BJ (cell line): ENCODE measurements around the gene CACNA1C. TPM values are rescaled to one million over a fixed set of nuclear protein-coding genes. Genes with fewer than 3 reads are reported as not detected.

Experiments used
- CTCF ChIA-PET: fragments of 350-600 bp; formaldehyde crosslinking; extraction: SDS; loops from one replicate; lab custom pipeline; 2021; ENCODE audit warnings: antibody characterized with exemption, inconsistent platforms; lab: Yijun Ruan, JAX
- POLR2A ChIA-PET: fragments of 300-600 bp; sonication (Branson Sonifier 250); formaldehyde crosslinking; extraction: SDS; loops from one replicate; lab custom pipeline; 2021; ENCODE audit warnings: antibody characterized with exemption; lab: Charles Lee
- DNase-seq: peaks from one replicate; pipeline ENCODE4 v3.0.0-alpha.2; 2011; ENCODE audit warnings: low read depth
- H3K27me3 ChIP-seq: 2 replicates; pipeline ENCODE4 v1.6.0; 2011; ENCODE audit warnings: low read length; ENCODE audit not compliant: control insufficient read depth, insufficient read depth
- H3K36me3 ChIP-seq: 2 replicates; pipeline ENCODE4 v1.5.1; 2011; ENCODE audit warnings: low read length; ENCODE audit not compliant: control insufficient read depth, insufficient read depth
- H3K4me3 ChIP-seq: 2 replicates; pipeline ENCODE4 v1.5.1; 2011; ENCODE audit warnings: low read depth, mild to moderate bottlenecking, control low read depth, low read length
- polyA plus RNA-seq: library from polyadenylated mRNA; depleted of rRNA; stranded (reverse); fragments of >200 nt; gene quantifications from 2 replicates; pipeline ENCODE4 v1.2.3, GENCODE V29; 2011
- TF ChIP-seq, protein P1 (sequence below): IDR thresholded peaks from 2 replicates; pipeline ENCODE4 v1.5.1; 2011; ENCODE audit warnings: low read depth, mild to moderate bottlenecking, control low read depth, inconsistent platforms, low read length, moderate library complexity; ENCODE audit not compliant: insufficient read depth

Gene CACNA1C
- polyA plus RNA-seq, 1 experiment: 14.7 TPM

DNA sequence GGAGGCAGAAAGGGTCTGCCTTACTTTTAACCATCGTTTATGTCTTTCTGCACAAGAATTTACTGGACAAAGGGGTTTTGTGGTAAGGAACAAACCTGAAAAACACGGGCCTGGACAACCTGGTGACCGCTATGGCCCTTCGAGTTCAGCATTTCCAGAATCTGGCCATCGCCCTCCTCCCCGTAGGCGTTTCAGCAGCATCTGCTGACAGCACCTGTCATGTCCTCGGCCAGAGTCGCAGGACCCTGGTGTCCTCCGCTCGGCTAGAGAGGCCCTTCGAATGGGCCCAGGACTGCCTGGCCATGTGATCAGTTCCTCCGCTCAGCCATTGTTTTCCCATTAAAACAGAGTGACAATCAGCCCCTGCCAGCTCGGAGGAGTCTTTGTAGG lies 599.2 kb downstream of the CACNA1C start:
- Histone ChIP-seq H3K4me3 (no peak overlapping the region), H3K27me3 (no peaks in the 10 kb centered on the region), H3K36me3 (peaks cover 15% of the 10 kb centered on the region)
- TF ChIP-seq, protein P1, sequence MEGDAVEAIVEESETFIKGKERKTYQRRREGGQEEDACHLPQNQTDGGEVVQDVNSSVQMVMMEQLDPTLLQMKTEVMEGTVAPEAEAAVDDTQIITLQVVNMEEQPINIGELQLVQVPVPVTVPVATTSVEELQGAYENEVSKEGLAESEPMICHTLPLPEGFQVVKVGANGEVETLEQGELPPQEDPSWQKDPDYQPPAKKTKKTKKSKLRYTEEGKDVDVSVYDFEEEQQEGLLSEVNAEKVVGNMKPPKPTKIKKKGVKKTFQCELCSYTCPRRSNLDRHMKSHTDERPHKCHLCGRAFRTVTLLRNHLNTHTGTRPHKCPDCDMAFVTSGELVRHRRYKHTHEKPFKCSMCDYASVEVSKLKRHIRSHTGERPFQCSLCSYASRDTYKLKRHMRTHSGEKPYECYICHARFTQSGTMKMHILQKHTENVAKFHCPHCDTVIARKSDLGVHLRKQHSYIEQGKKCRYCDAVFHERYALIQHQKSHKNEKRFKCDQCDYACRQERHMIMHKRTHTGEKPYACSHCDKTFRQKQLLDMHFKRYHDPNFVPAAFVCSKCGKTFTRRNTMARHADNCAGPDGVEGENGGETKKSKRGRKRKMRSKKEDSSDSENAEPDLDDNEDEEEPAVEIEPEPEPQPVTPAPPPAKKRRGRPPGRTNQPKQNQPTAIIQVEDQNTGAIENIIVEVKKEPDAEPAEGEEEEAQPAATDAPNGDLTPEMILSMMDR: no peak
- POLR2A ChIA-PET: no interaction called here
- CTCF ChIA-PET: interaction anchor here (1.4 kb wide), 1 partner anchor 10 kb away, joined by 5 read pairs; no protein-coding TSS in a partner anchor
- no peak for DNase-seq

GRCh38 chr12:2652401-2653081 lies 599.8 kb downstream of the CACNA1C start:
- no peak for DNase-seq
- peaks cover 15% of the 10 kb centered on the region for H3K36me3 ChIP-seq
- TF ChIP-seq, protein P1: no peak
- ChIA-PET CTCF (interaction anchor here (1.4 kb wide), 1 partner anchor 11 kb away, joined by 5 read pairs; no protein-coding TSS in a partner anchor), POLR2A (no interaction called here)
- no peaks in the 10 kb centered on the region for H3K27me3 ChIP-seq
- no peak overlapping the region for H3K4me3 ChIP-seq

GRCh38 chr12:2653461-2653965 lies 600.7 kb downstream of the CACNA1C start:
- ChIA-PET POLR2A (no interaction called here), CTCF (no interaction called here)
- no peak for DNase-seq
- no peak overlapping the region for H3K4me3 ChIP-seq
- peaks cover 15% of the 10 kb centered on the region for H3K36me3 ChIP-seq
- TF ChIP-seq, protein P1: no peak
- no peaks in the 10 kb centered on the region for H3K27me3 ChIP-seq

DNA sequence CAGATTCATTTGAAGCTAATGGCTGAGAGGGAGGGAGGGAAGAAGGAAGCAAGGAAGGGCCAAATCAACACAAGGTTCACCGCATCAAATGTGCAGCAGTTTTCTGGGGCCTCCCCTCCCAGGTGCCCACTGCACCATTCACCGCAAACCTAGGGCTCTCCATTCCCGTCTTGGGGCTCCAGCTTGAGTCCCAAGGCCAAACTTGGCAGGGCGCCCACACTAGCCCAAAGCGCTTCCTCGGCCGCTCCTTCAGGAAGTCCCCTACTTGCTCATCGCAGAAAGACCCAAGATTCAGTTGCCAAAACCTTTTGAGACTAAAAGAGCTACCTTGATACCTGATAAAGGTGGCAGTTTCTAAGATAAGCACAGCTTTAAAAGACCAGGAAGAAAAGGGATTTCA lies 601.5 kb downstream of the CACNA1C start:
- Histone ChIP-seq H3K4me3 (no peak overlapping the region), H3K27me3 (no peaks in the 10 kb centered on the region), H3K36me3 (peaks cover 16% of the 10 kb centered on the region)
- no peak for DNase-seq
- CTCF ChIA-PET: no interaction called here
- POLR2A ChIA-PET: no interaction called here
- TF ChIP-seq, protein P1: no peak

DNA sequence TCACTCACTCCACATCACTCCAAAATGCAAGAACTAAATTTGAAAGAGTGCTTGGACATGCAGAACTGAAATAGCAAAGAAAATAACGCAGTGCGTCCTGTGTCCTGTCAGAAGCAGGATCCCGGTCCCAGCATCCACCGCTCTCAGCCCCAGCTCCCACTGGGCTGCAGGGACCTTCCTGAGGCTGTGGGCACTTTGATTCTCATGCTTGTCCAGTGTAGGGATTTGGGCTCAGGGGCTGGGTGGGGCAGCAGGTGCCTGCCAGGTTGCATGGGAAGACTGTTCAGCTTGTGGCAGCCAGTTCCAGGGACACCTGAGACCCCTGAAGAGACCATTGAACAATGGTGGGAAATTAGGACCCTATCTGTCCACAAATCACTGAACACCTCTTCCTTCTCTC lies 602.0 kb downstream of the CACNA1C start:
- TF ChIP-seq, protein P1: no peak
- CTCF ChIA-PET: no interaction called here
- no peak for DNase-seq
- no peaks in the 10 kb centered on the region for H3K27me3 ChIP-seq
- H3K36me3 ChIP-seq: peaks cover 16% of the 10 kb centered on the region
- no peak overlapping the region for H3K4me3 ChIP-seq
- POLR2A ChIA-PET: no interaction called here
